Epidermal melanocyte (primary cell): Measurements from ENCODE around the gene GBX2.

Experiments
- DNase-seq: peaks from one replicate; pipeline ENCODE4 v3.0.0; 2011; ENCODE audit warnings: low spot score; ENCODE audit not compliant: insufficient read length

GBX2 gene

DNA sequence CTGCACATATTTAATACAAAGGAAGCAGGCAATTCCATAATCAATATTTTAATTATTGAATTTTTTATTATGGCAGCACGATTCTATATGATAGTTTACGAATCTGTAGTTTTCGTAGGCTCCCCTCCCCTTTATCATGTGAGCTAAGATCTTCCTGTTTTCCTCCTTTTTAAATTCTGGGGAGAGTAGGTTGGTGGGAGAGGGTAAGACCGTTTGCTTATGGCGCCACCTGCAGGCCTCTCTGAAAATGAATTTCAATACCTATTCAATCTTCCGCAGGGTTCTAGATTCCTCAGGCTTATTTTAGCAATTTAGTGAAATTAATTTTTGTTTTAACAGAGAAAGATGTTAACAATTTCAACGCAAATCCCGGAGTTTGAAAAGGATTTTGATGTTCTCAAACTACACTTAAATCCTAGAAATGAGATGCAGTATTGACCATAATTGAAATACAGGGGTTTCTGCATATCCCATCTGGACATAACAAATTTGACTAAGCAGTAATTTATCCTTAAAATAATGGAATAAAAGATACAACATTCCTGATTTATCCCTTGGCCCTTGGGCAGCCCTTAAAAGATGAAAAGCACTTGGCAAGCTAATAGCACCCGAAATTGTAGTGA lies 12.8 kb upstream of the GBX2 start:
- DNase-seq: peak; percentile 86

DNA sequence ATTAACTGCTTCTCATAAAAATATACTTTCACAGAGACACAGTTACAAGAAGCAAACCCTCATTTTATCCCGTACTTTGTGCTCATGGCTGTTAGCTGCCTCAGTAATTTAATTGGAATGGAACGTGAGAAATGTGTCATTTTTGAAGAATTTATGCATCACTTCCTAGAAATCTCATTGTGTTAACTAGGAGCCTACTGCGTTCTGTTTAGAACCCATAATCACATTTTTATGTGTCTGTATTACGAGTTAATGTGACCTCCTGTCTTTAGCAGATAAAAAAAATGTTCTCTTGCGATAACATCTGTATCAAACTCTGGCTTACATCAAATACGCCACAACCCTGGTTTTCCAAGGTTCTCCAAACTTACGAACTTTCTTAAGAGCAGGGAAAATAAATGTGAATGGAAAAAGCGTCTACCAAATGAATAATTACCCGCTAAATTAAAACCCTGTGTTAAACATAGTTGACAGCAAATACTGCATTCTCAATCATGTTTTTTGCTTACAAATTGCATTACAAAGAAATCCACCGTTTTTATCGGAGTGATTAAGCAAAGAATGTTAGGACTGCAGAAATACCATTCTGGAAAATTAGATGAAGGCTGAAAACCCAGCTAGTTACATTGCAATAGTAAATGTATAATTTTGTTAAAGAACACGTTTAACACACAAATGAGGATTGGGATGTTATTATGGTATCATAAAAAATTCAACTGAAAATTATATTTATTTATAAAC lies 12.1 kb upstream of the GBX2 start:
- no peak for DNase-seq

DNA sequence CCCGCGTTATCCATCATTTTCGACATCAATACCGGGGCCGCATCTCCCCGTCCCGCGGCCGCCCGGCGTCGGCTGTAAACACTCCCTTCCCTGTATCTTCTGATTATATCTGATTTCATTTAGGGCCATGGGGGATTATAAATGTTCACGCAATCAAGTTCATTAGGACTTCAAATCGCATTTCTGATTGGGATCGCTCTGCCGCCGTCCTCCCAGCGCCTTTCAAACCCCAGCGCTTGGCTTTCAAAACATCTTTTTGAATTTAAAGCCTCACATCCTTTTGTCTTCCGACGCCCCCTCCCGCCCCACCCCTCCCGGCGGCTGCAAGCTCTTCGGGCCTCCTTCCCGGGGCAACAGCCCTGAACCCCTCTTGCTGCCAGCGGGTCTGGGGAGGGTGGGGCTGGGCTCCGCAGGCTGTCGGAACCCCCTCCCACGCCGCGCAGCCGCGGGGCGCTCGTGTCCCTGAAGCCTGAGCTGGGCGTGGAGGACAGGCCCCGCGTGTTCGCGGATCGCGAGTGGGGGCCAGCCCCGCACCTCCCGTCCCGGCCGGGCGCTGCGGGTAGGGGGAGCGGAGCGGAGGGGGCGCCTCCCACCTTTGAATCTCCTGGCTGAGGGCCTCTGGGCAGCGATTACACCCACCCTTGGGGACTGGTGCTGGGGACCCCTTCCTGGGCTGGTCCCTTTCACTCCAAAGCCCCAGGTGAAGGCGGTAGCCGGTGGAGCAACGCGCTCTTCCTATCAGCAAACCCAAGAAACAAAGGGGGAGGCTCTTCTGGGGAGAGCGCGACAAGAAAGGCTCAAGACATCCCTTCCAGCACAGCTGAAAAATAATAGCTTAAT lies 11.3 kb upstream of the GBX2 start:
- DNase-seq: peak; percentile 10

DNA sequence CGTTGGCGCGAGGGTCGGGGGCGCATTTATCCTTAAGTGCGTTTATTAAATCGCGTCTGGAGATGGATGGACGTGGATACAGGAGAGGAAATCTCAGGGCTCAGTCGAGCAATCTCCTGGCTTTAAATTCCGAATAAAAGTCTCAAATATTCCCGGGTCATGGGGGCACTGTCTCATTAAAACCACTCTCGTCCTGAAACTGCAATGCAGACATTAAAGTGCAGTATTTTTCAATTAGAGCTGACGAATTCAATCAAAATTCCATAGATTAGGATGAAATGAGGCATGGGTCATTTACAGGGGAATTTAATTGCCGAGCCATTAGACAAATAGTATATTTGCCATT lies 10.7 kb upstream of the GBX2 start:
- peak; percentile 17 for DNase-seq

- peak; percentile 70 for DNase-seq
Measured at GRCh38 chr2:236177967-236178889, 10.0 kb upstream of the GBX2 start.

DNA sequence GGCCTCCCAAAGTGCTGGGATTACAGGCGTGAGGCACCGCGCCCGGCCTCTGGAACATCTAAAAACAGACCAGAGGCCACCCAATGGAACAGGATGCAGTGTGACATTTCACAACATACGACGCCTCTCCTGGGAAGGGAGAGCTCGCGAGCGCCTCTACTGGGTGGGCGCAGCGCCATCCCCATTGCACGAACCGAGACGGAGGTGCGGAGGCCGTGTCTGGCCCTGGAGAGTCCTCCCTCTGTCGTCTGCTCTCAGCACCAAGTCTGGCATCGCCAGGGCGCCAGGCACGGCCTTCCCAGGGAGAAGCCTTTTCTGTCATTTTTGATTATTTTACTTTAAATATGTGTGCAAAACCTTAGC lies 9.4 kb upstream of the GBX2 start:
- DNase-seq: peak; percentile 25

GRCh38 chr2:236176951-236177350 lies 8.8 kb upstream of the GBX2 start:
- no peak for DNase-seq

- peak; percentile 15 for DNase-seq
Measured at GRCh38 chr2:236176417-236176816, 8.2 kb upstream of the GBX2 start.

DNA sequence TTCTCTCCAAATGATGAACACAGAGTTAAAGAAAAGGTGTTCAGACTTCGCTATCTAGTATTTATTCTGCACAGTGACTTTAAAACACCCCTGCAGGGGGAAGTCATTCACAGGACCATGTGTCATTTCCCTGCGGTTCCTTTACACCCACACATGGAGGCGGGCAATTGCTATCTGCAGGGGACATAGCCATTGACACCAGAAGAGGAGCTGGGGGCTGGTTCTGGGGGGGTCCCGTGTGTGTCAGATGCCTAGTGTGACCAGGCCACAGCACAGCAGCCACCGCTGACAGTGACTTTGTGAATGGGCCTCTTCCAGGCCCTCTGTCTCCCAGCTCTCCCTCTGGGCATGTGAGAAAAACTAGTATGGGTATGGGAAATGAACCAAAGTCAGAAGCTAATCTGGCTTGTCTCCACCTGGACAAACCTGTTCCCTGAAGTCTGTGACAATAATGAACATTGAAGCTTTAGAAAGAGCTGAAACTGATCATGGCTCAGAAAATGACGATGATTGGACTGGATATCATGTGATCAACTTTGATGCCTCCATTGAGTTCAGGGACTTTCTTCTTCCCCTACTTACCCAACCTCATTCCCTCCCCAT lies 7.5 kb upstream of the GBX2 start:
- DNase-seq: no peak

DNA sequence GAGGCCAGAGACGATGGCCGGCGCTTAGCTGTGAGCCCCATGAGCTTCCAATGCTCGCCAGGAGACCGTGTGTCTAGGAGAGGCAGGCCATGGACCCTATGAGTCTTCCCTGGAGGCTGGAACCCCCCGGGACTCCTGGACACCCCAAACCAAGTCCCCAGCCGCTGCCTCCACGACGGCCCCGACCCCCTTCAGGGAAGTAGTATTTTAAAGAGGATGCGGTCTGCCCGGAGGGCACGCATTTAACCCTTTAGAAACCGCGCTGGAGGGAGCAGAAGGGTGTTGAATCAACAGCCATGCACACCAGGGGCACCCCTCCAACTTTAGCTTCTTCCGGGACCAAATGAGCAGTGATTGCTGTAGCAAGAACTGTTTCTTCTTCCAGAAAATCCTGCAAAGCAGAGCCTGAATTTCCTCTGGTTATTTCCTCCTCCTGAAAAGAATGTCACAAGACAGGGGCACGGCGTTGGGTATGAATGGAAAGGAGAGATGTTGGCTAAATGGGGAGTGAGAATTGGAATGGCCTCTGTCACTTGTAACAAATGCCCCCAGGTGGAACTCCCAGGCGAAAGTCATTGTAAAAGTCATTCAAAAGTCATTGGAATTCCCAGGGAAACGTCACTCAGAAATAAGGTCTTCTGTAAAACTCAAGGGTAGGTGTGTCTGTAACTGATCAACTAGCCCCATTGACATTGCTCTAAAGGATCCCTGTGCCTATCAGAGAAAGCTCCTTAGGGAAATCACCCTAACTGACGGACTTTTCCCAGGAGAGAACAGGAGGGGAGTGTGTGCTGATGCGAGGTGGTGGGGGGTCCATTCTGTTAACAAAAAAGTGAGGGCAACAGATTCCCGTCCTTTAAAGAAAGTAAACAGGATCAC lies 5.8 kb upstream of the GBX2 start:
- DNase-seq: no peak

DNA sequence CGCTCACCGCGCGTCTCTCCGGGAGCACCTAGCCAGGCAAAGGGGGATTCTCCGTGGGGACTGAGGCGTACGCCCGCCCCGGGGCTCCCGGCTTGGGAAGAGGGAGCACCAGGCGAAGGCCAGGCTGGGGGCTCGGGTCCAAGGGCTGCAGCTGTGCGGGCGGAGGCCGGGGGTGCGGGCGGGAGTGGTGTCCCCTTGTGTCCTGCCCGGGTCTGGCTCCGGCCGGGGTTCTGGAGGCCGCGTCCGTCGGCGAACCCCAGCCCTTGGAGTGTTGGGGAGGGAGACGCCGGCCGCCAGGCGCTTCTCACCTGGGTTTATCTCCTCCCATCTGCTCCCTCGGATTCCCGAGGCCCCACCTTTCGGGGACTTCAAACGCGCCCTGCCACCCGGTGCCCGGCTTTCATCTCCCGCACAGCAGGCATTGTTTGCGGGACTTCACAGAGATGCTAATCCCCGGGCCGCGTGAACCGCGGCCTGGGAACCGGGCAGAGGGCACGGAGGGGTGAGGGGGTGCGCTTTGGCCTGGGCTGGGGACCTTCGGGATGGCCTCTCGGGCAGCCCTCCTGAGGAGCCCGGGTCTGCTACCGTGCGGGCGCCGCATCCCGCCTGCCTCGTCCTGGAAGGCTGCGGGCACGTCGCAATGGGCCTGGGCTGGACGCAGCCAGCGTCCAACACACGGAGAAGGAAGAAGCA lies 5.0 kb upstream of the GBX2 start:
- no peak for DNase-seq

DNA sequence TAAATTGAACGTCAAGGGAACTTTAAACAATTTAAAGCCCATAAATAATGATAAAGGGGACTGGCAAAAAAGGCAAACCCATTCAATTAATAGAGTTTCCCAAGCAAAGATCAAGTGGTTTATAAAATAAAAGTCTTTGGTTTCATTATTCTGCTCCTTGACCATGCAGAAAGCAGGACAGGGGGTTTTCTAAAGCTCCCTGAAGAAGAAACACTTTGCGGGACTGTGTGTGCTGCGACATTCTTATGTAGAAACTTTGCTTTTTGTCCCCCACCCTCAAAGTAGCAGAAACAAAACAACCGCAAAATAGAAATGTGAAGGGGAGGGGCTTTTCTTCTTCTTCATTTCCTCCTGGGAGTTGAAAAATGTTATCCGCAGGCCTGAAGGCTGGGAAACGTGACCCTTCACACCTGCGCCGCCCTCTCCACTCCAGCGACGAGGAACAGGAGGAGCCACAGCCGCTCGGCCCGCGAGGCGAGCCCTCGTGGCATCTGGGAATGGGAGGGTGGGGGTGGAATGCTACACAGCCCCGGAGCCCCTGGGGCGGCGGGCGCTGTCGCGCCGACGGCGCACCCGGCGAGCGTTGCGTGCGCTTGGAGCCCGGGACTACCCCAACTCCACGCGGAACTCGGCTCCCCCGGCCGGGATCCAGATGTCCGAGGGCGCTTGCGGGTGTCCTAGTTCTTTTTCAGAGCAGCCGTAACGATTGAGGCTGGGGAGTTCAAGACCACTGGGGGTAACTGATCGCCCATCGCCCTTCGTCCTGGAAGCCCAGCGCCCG lies 4.3 kb upstream of the GBX2 start:
- no peak for DNase-seq

DNA sequence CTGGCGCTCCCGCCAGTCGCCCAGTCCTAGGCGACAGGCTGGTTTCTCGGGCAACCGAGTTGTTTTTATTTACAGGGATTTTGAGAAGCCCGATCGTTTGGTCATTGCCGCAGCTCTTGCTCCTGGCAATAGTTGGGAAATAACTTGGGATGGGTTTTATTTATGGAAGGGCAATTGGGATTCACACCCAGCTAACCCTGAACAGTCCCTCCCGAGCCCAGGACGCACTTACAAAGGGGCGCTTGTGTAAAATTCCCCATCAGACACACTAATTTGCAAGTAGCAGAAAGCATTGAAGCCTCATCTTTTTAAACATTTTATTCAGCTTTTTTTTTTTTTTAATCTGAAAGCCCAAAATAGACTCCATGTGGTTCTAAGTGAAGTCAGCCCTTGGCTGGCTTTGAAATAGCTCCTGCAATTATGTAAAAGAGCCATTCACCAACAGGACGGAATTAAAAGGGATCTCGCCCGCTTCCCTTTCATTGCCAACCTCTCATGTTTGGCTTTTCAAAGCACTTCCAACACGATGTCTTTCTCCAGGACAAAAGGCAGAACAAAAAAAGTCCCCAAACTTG lies 3.6 kb upstream of the GBX2 start:
- DNase-seq: peak; percentile 88

GRCh38 chr2:236171181-236171679 lies 3.0 kb upstream of the GBX2 start:
- DNase-seq: no peak

- DNase-seq: no peak
Measured at GRCh38 chr2:236170590-236171165, 2.5 kb upstream of the GBX2 start.

DNA sequence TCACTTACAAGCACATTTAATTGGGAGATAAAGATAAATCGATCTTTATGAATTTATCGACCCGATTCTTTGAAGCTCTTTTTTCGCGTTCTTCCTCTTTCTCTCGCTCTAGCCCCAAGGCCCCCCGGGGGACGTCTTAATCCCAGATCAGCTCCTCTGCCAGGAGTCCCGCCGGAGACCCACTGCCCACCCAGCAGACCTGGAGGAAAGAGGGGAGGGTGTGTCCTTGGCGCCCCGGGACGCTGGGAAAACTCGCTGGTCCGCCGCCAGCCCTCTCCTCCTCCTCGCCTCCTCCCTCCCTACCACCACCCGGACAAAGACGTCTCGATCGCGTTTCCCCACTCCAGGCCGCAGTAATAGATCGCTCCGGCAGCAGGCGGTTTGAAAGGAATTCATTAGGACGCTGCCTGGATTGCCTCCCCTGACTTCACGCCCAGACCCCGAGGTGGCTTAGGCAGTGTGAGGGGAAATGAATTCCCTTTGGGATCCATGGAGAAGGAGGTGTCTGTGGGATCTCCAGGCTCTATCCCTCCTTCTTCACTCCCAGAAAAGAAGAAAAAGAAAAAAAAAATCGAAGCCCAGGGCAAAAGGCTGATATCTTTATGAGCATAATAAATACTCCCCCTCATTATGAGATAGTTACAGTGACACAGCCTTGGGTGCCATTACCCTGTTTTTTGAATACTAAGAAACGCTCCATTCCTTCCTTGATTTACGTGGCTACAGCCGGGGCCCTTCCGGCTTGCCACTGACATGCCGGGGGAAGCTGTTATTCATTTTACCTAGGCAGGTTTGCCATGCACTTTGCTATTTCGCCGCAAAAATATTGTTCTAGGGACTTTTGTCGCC lies 1.8 kb upstream of the GBX2 start:
- no peak for DNase-seq
